COLO829 (cell line): ENCODE data around the gene ANKRD13B.

Experiments used
- DNase-seq: peaks from one replicate; pipeline ENCODE4 v3.0.0; 2012; ENCODE audit warnings: low spot score

ANKRD13B gene

DNA sequence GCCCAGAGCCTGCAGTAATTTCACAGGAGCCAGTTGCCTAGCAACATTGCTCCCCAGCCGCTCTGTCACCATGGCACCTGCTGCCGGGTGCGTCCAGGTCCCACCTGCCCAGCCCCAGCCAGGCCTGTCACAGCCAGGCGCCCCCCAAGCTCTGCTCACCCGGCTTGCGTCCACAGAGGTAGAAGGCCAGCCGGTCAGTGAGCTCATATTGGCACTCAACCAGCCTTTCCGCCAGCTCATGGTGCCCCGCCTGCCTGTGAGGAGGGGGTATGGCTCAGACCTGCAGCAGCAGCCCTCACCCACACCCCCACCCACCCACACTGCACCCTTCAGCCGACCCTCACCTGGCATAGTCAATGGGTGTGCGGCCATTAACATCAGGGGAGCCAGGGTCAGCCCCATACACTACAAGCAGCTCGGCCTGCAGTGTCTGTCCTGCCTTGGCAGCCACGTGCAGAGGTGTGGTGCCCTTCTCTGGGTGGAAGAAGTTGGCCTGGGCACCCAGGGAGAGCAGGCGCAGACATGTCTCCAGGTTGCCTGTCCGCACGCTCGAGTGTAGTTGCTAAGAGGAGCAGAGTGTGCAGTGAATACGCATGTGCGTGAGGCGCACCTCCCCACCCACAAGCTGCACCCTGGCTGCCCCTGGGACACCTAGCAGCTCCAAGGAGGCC is 11.2 kb upstream of the ANKRD13B start:
- DNase-seq, result no peak

DNA sequence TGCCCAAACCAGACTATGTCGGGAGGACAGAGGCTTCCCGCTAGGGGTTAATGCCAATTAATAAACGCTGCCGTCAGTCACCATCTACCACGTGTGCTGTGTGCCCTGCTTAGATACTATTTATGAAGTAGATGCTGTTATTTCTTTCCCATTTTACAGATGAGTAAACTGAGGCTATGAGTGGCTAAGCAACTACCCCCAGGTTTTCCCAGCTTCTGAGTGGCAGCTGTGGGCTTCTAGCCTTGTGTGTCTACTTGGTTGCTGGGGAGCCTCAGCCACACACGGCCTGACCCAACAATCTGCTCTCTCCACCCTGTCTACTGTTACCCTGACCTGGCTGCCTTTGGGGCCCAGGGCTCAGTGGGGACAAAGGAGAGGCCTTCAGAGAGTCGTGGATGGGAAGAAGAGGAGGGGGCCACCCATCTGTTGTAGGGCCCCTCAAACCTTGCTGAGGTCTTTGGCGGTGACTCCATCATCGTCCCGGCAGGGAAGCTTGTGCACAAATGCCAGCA is 10.6 kb upstream of the ANKRD13B start:
- no peak for DNase-seq

DNA sequence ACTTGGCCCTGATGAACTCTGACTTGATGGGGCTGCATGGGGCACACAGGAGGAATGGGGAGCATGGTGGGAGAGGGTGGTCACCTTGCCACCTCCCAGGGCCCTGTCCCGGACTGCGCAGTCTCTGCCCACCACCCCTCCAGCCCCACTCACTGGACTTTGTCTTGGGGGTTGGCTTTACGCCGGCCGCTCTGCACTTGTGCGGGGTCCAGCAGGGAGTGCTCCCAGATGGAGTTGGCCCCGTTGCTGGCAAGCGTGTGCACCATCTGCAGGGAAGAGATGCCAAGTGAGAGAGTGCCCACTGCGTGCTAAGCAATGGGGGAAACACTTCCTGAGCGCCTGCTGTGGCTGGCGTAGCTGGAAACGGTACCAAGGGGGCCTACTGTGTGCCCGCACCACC is 10.2 kb upstream of the ANKRD13B start:
- no peak for DNase-seq

DNA sequence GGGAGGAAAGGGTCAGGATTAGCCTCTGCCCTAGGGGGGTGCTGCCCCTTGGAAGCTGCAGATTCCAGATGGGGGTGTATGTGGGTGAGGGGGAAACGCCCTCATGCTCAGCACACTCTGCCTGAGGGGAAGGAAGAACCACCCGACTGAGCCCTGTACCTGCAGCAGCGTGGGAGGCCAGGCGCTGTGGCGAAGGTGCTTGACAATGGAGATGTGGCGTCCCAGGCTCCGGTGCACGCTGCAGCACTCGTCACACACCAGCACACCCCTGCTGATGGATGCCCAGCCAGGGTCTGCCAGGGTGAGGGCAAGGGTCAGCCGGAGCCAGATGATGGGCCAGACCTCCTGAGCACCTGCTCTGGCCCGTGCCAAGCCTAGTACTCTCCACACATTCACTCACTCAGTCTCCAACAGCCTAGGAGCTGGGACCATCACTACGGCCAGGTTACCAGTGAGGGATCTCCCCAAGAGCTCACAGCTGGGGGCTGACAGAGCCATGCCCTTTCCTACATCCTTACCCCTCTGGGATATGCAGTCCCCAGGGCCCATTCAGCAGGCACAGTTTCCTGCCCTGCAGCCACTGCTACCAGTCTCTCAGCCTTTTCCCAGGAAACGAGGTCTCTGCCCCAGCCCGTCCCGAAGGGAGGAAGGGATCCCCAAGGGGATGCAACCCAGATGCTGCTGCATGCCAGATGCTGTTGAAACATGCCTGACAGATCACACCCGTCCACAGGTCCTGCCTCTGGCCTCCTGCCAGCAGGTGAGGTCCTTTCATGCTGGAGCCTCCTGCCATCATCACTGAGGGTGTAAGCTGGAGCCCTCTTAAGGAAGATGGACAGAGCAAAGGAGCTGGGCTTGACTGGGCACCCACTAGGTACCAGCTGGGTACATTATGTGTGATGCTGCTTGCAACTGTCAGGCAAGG is 9.3 kb upstream of the ANKRD13B start:
- DNase-seq, result no peak

DNA sequence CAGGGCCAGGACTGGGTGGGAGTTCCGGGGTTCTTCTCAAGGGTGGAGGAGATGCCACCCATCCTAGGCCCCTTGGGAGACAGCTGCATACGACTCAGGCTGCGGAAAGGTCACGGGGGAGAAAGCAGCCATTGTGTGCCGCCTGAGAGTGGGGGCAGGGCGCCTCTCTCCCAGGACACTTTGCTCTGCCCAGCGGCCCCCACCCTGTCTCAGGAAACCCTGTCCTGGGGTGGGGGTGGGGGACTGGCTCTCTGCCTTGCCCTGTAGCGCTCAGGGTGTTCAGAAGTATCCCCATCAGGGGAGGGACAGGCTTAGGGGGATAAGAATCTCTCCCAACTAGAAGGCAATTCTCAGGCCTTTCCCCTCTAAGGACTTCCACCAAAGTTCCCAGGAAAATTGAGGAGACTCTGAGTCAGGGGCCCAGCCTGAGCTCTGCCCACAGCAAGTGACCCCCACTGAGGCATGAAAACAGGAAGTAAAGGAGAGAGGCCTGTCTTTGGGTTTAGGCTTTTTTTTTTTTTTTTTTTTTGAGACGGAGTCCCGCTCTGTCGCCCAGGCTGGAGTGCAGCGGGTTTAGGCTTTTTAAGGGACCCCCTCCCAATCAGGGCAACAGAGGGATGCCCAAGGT is 8.4 kb upstream of the ANKRD13B start:
- DNase-seq, result peak; percentile 78

DNA sequence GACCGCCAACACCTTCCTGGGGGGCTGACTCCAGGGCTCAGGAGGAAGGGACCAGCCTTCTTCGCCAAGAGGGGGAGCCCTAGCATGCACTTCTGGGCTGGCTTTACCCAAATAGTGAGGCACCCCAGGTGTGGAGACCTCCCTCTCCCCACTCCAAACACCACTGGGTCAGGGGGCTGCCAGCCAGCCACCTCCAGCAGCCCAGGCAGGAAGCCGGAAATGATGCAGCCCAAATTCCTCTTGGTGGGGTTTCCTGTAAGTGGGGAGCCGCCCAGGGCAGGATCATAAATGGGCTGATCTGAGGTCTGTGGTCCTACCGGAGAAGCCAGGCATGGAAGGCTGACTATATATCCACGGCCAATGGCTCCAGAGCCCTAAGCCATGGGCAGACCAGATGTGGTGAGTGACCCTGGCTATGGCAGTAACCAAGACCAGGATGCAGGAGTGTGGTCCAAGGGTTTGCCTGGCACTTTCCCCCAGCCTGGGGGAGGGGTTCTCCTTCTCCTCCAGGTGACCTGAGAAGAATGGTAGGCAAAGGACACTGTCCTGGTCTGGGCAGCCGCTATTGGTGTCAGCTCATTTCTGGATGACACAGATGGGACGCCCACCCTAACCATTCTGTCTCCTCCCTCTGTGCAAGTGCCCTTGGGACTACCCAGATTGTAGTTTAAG is 7.7 kb upstream of the ANKRD13B start:
- no peak for DNase-seq

DNA sequence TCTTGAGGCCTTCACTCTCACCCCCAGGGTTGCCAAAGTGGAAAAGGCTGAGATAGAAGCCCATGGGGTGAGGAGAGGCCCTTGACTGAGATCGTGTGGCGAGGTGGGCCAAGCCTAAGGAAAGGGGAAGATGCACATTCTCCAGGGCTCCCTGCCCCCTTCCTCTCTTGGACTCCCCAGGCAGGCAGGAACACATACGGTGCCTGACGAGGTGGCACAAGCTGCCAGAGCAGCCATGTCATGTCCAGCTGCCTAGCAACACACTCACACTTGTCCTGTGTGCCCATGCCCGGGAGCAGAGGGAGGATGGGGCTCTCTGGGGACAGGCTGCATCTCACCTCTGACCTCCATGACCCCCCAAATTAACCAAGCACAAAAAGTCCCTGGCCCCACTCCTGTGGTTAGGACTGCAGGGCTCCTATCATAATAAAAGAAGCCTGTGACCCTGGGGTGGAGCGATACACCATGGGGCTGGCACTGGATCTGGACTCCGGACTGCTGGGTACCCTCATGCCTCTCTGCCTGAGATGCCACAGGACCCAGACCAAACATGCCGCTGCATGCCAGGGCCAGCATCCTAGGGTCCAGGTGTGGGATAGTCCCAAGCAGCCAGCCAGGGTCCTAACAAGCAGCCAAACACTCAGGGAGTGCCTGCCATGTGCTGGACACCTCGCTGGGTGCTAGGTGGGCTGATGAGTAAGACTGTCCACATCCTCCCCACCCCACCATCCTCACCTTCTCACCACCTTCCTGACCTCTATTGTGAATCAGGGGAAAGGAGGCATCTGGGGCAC is 6.1 kb upstream of the ANKRD13B start:
- DNase-seq, result no peak

DNA sequence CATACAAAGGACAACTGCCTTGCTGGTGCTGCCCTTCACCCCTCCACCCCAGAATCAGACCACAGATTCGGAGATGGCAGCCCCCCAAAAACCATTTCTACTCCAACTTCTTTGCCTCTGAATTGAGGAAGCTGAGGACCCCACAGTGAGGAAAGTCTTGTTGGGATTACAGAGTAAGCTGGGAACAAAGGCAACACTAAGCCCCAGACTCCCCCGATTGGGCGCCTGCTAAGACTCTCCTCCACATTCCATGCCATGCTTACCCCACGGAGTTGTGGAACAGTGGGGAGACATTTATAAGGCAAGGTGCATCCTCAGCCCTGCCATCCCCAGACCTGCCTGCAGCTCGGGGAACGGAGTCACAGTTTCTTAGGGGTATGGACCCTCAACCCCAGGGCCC is 5.3 kb upstream of the ANKRD13B start:
- no peak for DNase-seq

DNA sequence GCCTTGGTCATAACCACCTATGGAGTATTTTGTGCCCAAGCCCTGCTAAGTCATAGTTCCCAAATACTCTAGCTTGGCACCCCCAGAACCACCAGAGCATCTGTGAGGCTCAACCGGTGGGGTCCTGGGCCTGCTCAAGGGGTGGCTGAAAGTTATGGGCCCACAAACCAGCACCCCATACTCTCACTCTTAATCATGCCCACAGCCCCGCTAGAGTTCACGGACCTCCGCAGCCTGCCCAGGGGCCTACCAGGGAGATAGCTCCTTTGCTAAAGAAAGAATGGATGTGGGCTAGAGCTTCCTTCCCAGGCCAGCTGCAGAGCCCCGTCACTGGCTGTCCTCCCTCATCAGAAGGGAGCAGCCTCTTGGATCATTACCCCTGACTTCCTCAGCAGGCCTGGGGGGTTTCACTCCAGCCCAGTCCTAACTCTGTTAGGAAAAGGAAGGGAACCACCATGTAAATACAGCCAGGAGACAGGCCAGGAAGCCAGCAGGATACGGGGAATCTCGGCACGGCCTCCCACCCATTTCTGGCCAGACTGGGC is 4.8 kb upstream of the ANKRD13B start:
- no peak for DNase-seq

DNA sequence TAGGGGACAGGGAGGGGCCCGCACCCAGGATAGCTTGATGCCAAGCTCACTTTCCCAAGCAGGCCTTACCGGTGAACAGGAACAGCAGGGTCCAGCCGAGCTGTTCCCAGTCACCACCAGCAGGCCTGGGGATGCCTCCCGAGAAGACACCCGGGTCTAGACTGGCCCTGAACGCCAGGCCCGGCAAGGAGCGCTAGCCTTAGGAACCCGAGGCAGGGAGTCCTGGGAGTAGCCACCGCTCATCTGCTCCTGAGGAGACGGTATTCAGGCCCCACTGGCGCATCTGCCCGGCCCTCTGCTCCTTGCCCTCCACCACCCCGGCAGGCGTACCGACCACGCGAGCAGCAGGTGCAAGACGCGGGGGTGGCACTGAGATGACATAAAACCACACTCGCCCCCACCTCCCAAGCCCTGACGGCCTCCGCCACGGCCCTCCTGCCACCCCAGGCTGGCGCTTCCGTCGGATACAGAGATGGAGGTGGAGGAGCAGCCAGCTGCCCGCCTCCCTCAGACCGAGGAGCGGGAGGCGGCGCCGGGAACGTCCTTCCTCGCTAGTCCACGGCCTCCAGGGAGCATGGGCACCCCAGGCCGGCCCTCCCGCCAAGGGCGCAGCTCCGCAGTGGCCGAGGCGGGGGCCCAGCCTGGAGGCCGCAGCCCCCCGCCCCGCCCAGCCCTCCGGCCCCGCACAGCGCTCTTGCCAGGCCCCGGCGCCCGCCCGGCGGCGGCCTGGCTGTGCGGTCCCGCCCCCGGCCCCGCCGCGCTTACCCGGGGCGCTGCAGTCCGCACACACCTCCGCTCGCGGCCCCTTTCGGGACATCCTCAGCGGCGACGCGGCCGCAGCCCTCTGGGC is 4.1 kb upstream of the ANKRD13B start:
- DNase-seq, result no peak

DNA sequence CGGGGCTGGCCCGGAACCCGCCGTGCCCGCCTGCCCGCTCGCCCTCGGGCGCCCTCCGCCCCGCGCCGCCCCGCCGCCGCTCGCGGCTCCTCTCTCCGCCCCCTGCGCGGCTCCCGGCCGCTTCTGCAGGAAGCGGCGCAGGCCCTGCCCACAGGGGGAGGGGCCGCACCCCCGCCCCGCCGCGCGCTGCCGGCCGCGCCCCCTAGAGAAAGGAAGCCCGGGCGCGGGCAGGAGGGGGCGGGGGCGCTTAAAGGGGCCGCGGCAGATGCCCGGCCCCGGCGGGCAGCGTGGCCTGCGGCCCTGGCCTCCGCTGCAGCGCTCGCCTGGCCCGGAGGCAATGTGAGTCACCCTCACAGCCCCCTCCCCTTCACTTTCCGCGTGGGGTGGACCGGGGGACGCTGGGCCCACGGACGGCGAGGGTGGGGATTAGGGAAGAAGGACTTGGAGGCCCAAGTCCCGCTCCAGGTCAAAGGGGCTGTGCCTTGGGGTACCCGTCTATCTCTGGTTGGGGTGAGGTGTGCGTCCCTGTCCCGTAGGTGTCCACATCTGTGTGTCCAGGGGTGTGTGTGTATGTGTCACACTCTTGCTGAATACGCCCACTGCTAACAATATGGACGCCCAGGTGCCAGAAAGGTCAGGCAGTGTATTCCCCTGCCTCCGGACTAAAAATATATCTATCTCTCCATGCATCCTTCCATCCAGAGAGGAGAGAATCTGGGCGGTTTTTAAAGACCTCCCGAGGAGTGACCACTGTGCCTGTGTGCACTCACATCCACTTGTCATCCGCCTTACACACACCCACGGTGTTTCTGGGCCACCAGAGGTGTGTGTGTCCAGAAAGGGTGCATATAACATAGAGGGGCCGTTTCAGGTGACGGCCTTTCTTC is 3.2 kb upstream of the ANKRD13B start, which contains the start of gene GIT1:
TSS of gene GIT1 (minus strand) at position 125 of the 887 bp plus-strand sequence. CDS start 270 bp downstream, outside the sequence.
- DNase-seq, result peak; percentile 74

DNA sequence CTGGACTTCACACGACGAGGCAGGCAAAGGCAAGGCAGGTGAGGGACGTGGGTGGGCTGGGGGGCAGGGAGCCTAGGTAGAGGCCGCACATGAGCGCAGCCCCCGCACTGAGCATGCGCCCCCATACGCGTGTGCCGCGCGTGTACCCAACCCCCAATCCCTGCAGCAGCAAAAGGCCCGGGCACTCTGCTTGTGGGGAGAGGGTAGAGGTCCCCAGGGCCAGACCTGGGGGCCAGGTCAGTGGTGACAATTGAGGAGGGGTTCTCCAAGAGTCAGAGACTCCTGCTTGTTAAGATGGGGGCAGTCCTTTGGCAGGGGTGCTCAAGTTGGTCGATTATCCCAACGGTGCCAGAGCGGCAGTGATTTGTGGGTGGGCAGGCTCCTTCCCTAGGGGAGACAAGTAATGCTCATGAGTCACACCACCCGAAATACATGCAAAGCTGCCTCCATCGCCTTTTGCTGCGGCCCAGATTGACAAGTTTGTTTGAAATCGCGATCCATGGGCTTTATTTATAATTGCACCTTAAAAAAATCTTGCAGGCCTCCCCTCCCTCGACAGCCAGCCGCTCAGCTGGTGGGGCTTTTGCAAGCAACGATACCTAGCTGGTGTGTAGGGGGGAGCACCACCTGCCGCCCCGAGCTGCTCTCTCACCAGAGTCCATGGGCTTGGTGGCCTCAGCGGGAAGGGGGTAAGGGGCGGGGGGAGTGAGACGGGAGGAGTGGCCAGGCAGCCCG is 2.4 kb upstream of the ANKRD13B start:
- no peak for DNase-seq

DNA sequence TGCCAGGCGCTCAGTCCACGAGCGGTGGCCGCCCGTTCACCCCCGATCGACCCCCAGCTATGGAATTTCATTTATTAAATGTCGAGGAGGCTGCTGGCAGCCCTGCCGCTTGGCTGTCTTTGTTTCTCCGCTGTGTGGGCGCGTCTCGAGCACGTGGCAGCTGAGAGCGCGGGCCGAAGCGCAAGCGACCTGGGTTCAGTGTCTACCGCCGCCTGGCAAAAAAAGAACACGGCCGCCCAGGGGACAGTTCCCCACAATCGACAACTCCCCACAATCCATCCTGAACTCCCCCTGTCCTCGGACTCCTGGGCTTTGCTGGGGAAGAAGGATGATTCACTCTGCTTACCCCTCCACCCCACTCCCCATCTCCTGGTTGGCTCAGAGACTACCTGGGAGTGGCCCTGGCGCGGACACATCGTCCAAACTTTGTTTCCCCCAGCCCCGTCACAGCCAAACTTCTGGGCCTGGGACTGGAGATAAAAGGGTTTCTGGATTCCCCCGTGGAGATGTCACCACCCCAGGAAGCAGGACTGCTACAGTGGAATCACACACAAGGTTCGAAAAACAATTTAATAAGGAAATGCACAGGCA is 1.7 kb upstream of the ANKRD13B start:
- DNase-seq, result no peak

DNA sequence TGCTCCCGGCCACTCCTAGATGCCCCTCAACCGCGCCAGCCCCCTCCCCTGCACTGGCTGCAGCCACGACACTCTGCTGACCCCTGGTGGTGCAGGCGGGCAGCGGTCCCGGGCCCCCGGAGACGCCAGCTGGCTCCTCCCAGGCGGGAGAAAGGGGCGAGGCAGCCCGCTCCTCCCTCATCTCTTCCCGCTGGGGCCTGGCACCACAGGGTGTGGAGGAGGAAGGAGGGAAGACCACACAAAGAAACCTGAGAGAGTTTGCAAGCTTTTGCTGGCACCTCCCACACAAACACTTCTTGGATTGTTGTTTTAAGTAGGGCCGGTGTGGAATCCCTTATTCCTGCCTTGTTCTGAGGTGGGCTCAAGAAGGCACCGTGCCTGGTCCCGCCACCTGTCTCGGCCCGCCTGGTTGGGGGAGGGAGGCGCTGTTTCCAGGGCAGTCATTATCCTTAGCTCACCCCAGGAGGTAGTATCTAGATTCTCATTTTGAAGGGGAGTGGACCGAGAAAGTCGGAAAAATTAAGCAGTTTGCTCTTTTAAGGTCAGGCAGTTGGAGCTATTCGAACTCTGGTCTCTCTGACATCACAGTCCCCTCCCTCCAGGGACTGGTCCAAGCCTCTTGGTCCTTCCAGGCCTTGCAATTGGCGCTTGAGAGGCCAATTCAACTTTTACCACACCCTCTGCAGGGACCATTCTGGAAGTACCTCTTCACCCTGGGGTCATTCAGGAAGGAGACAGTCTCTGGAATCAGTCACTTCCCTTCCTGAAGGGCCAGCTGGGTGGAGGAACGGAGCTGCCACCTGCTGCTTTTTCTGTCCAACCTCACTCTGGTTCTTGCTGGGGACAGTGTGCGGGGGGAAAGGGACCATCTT is 959 bp upstream of the ANKRD13B start:
- peak; percentile 87 for DNase-seq

DNA sequence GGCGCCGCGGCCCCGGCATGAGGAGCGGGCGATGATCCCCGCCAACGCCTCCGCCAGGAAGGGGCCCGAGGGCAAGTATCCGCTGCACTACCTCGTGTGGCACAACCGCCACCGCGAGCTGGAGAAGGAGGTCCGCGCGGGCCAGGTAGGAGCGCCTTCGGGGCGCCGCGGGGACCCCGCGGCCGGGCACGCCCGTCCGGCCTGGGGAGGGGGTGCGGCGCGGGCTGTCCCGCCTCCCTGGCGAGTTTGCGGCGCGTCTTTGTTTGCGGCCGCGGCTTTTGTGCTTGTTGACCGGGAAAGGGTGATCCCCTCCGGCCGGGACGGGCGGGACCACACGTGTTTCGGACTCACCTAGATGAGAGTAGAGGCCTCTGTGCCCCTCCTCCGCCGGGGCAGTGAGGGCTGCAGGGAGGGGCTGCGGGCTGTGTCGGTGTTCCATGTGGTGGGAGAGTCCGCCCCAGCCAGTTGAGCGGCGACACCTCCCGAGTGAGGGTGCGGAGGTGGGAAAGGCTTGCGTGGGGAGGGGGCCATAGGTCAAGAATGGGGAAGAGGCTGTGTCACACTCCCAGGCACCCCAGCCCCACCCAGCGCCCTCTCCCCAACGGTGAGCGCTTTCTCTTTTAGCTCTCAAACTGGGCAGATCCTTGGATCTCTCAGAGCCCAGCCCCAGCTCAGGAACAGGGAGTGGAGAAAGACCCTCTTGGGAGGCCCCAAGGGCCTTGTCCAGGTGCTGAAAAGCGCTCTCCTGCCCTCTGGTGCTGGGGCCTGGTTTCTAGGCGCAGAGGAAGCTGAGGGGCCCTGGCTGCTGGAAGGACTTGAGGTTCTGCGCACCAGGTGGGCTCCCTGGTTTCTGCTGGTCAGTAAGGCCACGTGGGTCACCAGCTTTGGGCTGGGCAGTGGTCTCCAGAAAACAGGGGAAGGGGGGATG is 923 bp downstream of the ANKRD13B start:
- no peak for DNase-seq
